ENCODE results near the gene WWTR1. TPM values are rescaled to one million over a fixed set of nuclear protein-coding genes. Genes with fewer than 3 reads are reported as not detected.

WWTR1 gene
- total RNA-seq, 1 experiment from 2014 or later: 24.4 TPM

DNA sequence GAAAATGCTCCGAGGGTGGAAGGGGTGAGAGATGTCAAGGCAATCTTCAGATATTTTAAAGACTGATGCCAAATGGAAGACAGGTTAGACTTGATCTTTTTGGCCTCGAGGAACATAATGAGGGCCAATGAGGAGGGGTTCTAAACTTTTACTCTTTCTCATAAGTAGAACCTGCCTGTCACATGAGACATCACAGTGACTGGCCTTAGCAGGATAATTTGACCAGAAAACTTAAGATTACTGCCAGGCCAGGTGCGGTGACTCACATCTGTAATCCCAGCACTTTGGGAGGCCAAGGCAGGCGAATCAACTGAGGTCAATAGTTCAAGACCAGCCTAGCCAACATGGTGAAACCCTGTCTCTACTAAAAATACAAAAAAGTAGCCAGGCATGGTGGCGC lies 171.1 kb downstream of the WWTR1 start:
- TF ChIP-seq, protein P1, sequence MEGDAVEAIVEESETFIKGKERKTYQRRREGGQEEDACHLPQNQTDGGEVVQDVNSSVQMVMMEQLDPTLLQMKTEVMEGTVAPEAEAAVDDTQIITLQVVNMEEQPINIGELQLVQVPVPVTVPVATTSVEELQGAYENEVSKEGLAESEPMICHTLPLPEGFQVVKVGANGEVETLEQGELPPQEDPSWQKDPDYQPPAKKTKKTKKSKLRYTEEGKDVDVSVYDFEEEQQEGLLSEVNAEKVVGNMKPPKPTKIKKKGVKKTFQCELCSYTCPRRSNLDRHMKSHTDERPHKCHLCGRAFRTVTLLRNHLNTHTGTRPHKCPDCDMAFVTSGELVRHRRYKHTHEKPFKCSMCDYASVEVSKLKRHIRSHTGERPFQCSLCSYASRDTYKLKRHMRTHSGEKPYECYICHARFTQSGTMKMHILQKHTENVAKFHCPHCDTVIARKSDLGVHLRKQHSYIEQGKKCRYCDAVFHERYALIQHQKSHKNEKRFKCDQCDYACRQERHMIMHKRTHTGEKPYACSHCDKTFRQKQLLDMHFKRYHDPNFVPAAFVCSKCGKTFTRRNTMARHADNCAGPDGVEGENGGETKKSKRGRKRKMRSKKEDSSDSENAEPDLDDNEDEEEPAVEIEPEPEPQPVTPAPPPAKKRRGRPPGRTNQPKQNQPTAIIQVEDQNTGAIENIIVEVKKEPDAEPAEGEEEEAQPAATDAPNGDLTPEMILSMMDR (conservative IDR thresholded peaks at IDR 0.05): no peak
- no peak overlapping the region for H3K4me2 ChIP-seq (ENCODE audit: insufficient read depth, insufficient read length, low read length)
- H2AFZ ChIP-seq (ENCODE audit: low read length): no peak overlapping the region
- H3K23ac ChIP-seq (ENCODE audit: insufficient read length, low read depth, low read length): no peak overlapping the region
- H3K4me1 ChIP-seq (ENCODE audit: insufficient read depth, low read length): no peaks in the 10 kb centered on the region
- H4K20me1 ChIP-seq (ENCODE audit: control insufficient read depth, insufficient read depth, insufficient read length): no peaks in the 10 kb centered on the region
- no peak overlapping the region for H2BK5ac ChIP-seq (ENCODE audit: insufficient read length, low read length)
- no peaks in the 10 kb centered on the region for H3K23me2 ChIP-seq (ENCODE audit: insufficient read length, low read depth, low read length, poor library complexity, severe bottlenecking)
- no peaks in the 10 kb centered on the region for H3K27me3 ChIP-seq (ENCODE audit: insufficient read depth, low read length)
- no peak overlapping the region for H3K27ac ChIP-seq (ENCODE audit: insufficient read length, low read depth, low read length)
- H3K9me3 ChIP-seq (ENCODE audit: control insufficient read depth, low read depth, low read length): no peaks in the 10 kb centered on the region
- no peak overlapping the region for H2BK12ac ChIP-seq (ENCODE audit: insufficient read length, low read depth, low read length)
- H2BK15ac ChIP-seq (ENCODE audit: low read depth, low read length): no peak overlapping the region
- H3T11ph ChIP-seq (ENCODE audit: low read length): no peak overlapping the region
- no peak overlapping the region for H4K8ac ChIP-seq (replicated peaks; ENCODE audit: insufficient read length, low read depth, low read length)
- Mint-ChIP-seq H3K27ac (no peak overlapping the region), H3K4me1 (peaks cover 5% of the 10 kb centered on the region in 2 experiments; a peak in 3 of 4 replicates), H3K4me3 (no peak overlapping the region), H3K9me3 (no peaks in the 10 kb centered on the region; a peak in 1 of 5 replicates), H3K27me3 (ENCODE audit: low read depth) (peaks cover 2% of the 10 kb centered on the region), H3K36me3 (ENCODE audit: insufficient read depth in 1 of 3, low read depth in 3 of 3) (no peaks in the 10 kb centered on the region)
- H3K9ac ChIP-seq (ENCODE audit: extremely low read depth, insufficient read length, low read length): no peak overlapping the region
- no peaks in the 10 kb centered on the region for H3K79me2 ChIP-seq (ENCODE audit: insufficient read depth, low read length)
- H2BK20ac ChIP-seq (ENCODE audit: low read depth, low read length, poor library complexity, severe bottlenecking): no peak overlapping the region
- no peak overlapping the region for H3K4ac ChIP-seq (ENCODE audit: low read depth, low read length)
- H3K79me1 ChIP-seq (ENCODE audit: insufficient read depth, low read depth, low read length, poor library complexity, severe bottlenecking): no peaks in the 10 kb centered on the region
- H2AK5ac ChIP-seq (ENCODE audit: insufficient read length, low read length): no peak overlapping the region
- H2BK120ac ChIP-seq (ENCODE audit: low read depth, low read length, poor library complexity, severe bottlenecking): no peak overlapping the region
- no peak overlapping the region for H3K18ac ChIP-seq (ENCODE audit: insufficient read length, low read depth, low read length)
- H4K91ac ChIP-seq (ENCODE audit: insufficient read length, low read depth, low read length): no peak overlapping the region
- no CpG with 5 or more reads among the region's 5 CpGs for WGBS (ENCODE audit: extremely low coverage, insufficient read length, low lambda C conversion rate)
- H3K56ac ChIP-seq (ENCODE audit: insufficient read length, low read depth, low read length): no peak overlapping the region
- no peak for DNase-seq
- no peak overlapping the region for H3K14ac ChIP-seq (ENCODE audit: insufficient read depth, low read length)
- no peak overlapping the region for H4K5ac ChIP-seq (ENCODE audit: insufficient read length, low read depth, low read length)
